Prostate gland (tissue), 2 donors: ENCODE results near the gene HLA-A. TPM values are rescaled to one million over a fixed set of nuclear protein-coding genes. Genes with fewer than 3 reads are reported as not detected.

Source experiments
- DNase-seq: peaks from one replicate; pipeline ENCODE4 v3.0.0-alpha.2; 2019; ENCODE audit warnings: low spot score
- H3K27ac ChIP-seq, 2 donors: fragments of 200-600 bp; sonication (generic); 2 replicates each; pipeline ENCODE4 v1.5.1; 2017 to 2019
- H3K27me3 ChIP-seq: fragments of 200-600 bp; sonication (generic); replicated peaks from 2 replicates; pipeline ENCODE4 v1.5.1; 2019; ENCODE audit not compliant: insufficient read depth
- H3K36me3 ChIP-seq, 2 donors: fragments of 200-600 bp; sonication (generic); 1 replicate in 1 of 2; 2 replicates in 1 of 2; pipeline versions ENCODE4 v1.5.1 to v1.8.1; 2017 to 2019
- H3K4me1 ChIP-seq: fragments of 200-600 bp; sonication (generic); replicated peaks from 2 replicates; pipeline ENCODE4 v1.5.1; 2019
- H3K4me3 ChIP-seq, 2 donors: fragments of 200-600 bp; sonication (generic); 2 replicates each; pipeline ENCODE4 v1.5.1; 2017 to 2019
- H3K9me3 ChIP-seq: fragments of 200-600 bp; sonication (generic); 2 replicates; pipeline ENCODE4 v1.5.1; 2017
- POLR2A ChIP-seq: fragments of 450-650 bp; IDR thresholded peaks from one replicate; pipeline ENCODE4 v1.6.1; 2016; ENCODE audit warnings: antibody characterized with exemption, mild to moderate bottlenecking
- POLR2AphosphoS5 ChIP-seq: sonication (generic); formaldehyde crosslinking; IDR thresholded peaks from one replicate; pipeline ENCODE4 v1.6.1; 2017; ENCODE audit warnings: antibody characterized with exemption
- WGBS: methylation state at CpG from one replicate; pipeline ENCODE4 v1.1.5; 2018; 5-methylcytosine and 5-hydroxymethylcytosine counted together
- intact Hi-C: fragments of 100-400 bp; cut with DNase I; formaldehyde crosslinking; loops from one replicate; pipeline ENCODE4 v1.14.2; 2022
- total RNA-seq, 2 donors: library from RNA; depleted of rRNA; stranded (reverse); fragments of >200 nt; gene quantifications; one replicate each; pipeline ENCODE4 v1.1.0, GENCODE V29; 2016
- TF ChIP-seq, protein P1 (sequence below), 4 experiments: fragments of 200-600 bp in 2 of 4; fragments of 450-650 bp in 2 of 4; sonication (generic) in 2 of 4; IDR thresholded peaks; 1 replicate in 3 of 4; 2 replicates in 1 of 4; pipeline ENCODE4 v1.5.1; 2016 to 2019; ENCODE audit warnings: antibody characterized with exemption in 4 of 4, mild to moderate bottlenecking in 2 of 4, moderate library complexity in 2 of 4

HLA-A gene
- total RNA-seq, 2 donors from 2014 or later, result 564 to 620 TPM

DNA sequence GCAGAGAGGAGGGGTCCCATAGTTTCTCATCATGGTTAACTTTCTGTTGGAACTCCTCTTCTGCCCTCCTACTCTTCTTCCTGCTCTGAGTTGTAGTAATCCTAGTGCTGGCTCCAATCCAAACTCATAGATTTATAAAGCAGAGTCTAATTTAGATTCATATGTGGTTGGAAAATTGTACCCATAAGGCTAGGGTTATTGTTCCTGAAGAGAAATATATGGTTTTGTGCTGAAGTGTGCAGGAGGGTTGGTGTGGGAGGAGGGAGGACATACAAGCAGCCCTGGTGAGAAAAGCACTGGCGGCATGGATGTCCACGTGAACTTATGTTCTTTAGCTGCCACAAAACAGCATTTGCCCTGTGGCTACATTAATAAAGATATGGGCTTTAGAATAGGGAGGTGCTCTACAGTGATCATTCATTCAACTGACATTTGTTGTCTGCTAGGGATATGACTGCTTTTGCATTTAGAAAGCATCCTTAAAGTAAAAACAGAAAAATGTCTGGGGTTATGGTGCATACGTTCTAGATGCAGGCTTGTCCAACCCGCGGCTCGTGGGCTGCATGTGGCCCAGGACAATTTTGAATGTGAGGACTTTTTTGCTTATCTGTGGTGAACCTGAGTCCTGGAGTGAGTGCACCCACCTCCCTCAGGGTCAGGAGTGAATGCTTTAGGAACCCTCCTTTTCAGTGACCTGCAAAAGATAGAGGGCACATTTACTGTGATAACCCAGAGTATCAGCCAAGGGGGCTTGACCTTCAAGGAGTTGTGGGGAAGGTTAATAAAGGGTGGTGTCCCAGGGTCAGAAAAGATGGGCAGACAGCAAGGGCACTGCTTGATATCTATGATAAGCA is 4.1 kb downstream of the HLA-A start:
- H3K4me3 ChIP-seq, result no peak overlapping the region
- no peaks in the 10 kb centered on the region for H3K27me3 ChIP-seq
- intact Hi-C loops, result no loop called here
- H3K36me3 ChIP-seq, result no peaks in the 10 kb centered on the region
- 80% methylated on average over 6 of the region's 6 CpGs for WGBS
- DNase-seq, result no peak
- no peak overlapping the region for H3K27ac ChIP-seq
- TF ChIP-seq POLR2AphosphoS5 (no peak), POLR2A (no peak)
- TF ChIP-seq, protein P1, sequence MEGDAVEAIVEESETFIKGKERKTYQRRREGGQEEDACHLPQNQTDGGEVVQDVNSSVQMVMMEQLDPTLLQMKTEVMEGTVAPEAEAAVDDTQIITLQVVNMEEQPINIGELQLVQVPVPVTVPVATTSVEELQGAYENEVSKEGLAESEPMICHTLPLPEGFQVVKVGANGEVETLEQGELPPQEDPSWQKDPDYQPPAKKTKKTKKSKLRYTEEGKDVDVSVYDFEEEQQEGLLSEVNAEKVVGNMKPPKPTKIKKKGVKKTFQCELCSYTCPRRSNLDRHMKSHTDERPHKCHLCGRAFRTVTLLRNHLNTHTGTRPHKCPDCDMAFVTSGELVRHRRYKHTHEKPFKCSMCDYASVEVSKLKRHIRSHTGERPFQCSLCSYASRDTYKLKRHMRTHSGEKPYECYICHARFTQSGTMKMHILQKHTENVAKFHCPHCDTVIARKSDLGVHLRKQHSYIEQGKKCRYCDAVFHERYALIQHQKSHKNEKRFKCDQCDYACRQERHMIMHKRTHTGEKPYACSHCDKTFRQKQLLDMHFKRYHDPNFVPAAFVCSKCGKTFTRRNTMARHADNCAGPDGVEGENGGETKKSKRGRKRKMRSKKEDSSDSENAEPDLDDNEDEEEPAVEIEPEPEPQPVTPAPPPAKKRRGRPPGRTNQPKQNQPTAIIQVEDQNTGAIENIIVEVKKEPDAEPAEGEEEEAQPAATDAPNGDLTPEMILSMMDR (IDR thresholded peaks at IDR 0.05), result no peak
- H3K4me1 ChIP-seq, result no peaks in the 10 kb centered on the region
- H3K9me3 ChIP-seq, result no peaks in the 10 kb centered on the region

DNA sequence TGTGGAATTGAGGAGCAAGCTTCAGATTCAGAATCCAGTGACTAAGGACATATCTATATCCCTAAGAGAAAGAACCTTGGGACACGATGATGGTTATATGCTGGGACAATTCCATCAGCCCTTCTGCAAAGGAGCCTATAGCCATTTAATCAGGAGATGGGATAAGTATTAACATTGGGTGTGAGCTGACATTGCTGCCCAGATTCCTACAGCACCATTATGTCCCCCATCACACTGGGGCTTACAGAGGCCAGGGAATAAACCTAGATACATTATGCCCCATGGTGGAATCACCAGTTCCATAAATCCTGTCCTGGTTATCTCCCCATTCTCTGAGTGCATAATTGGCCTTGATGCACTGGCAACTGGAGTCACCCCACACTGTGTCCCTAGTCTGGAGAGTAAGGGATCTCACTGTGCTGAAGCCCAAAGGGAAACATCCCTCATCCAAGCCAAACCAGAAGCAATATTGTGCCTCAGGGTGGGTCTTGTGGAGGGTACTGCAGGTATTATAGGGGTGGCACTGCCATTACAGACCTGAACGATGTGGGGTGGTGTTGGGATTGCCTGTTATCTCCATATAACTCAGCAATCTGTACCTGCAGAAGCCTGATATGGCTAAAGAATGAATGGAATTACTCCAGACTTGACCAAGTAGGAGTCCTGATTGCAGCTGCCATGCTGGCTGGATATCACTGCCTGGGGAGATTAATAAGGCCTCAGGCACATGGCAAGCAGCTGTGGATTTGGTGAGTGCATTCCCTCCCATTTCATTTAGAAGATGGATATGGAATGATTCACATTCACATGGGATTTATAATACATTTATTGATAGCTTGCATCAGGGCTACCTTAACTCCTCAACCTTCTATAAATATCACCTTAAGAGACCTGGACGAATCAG is 5.0 kb downstream of the HLA-A start:
- no peaks in the 10 kb centered on the region for H3K36me3 ChIP-seq
- no peak for DNase-seq
- no peaks in the 10 kb centered on the region for H3K27me3 ChIP-seq
- H3K4me1 ChIP-seq, result no peaks in the 10 kb centered on the region
- intact Hi-C loops, result no loop called here
- TF ChIP-seq POLR2AphosphoS5, result no peak
- no peak for TF ChIP-seq POLR2A
- TF ChIP-seq, protein P1 (IDR thresholded peaks at IDR 0.05), result no peak
- H3K27ac ChIP-seq, result no peak overlapping the region
- whole genome bisulfite sequencing, result 71% methylated on average over 3 of the region's 3 CpGs
- H3K9me3 ChIP-seq, result no peaks in the 10 kb centered on the region
- H3K4me3 ChIP-seq, result no peak overlapping the region

DNA sequence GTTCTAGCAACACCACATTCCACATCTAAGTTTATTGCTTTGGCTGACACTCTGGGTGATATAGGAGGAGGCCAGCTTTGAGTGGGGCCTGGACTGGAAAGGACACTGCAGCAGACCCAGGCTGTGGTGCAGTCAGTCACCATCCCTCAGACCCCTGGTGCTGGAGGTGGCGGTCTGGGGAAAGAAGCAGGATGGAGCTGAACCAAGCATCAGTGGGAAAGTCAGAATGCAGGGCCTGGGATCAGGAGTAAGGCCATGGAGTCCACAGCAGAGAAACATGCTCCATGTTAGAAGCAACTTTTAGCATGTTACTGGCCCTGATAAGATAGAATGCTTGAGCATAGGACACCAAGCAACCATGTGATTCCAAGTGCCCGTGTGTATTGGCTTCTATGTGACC is 5.9 kb downstream of the HLA-A start:
- H3K36me3 ChIP-seq, result no peaks in the 10 kb centered on the region
- H3K4me1 ChIP-seq, result no peaks in the 10 kb centered on the region
- no peaks in the 10 kb centered on the region for H3K27me3 ChIP-seq
- intact Hi-C loops, result no loop called here
- H3K9me3 ChIP-seq, result no peaks in the 10 kb centered on the region
- DNase-seq, result no peak
- no peak overlapping the region for H3K4me3 ChIP-seq
- WGBS, result 92% methylated on average over 2 of the region's 2 CpGs
- H3K27ac ChIP-seq, result no peak overlapping the region
- no peak for TF ChIP-seq POLR2AphosphoS5
- TF ChIP-seq, protein P1 (IDR thresholded peaks at IDR 0.05), result no peak
- TF ChIP-seq POLR2A, result no peak

DNA sequence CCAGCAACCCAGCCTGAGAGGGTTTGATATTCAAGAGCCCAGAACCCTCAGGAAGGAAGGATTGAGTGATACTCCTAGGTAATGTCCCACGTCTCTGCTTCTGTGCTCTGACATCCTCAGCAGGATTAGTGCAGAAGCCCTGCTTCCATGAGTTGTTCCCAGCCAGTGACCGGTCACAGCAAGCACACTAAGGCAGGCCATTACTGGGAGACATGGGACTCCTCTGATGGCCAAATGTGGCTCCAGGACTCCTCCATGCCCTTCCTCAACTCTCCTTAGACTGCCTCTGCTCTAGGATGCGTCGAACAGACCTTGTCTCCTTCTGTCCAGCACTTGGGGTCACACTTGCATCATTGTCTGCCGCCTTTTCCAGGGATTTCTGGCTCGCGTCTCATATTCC is 7.6 kb downstream of the HLA-A start:
- no peaks in the 10 kb centered on the region for H3K27me3 ChIP-seq

More for the DNA sequence above, 7.6 kb downstream of the HLA-A start:
- 82% methylated on average over 7 of the region's 7 CpGs for WGBS
- no peak overlapping the region for H3K4me3 ChIP-seq
- no peaks in the 10 kb centered on the region for H3K9me3 ChIP-seq
- intact Hi-C loops, result no loop called here
- DNase-seq, result no peak
- H3K27ac ChIP-seq, result no peak overlapping the region
- H3K4me1 ChIP-seq, result no peaks in the 10 kb centered on the region
- TF ChIP-seq, protein P1 (IDR thresholded peaks at IDR 0.05), result no peak
- no peak for TF ChIP-seq POLR2AphosphoS5
- no peak for TF ChIP-seq POLR2A
- no peaks in the 10 kb centered on the region for H3K36me3 ChIP-seq
